KBM-7 (cell line): ENCODE results near the gene SLC35G3.
"Not testable (repeated sequence)": the region's sequence is repeated elsewhere in the genome, so short reads cannot be mapped to it uniquely, and the experiment has no call there.

Experiments used
- DNase-seq: peaks from one replicate; pipeline ENCODE4 v3.0.0-alpha.2; 2015
- in situ Hi-C: fragments of 300-500 bp; cut with MboI; formaldehyde crosslinking; loops from 2 replicates; pipeline ENCODE4 v1.14.3; 2020; ENCODE audit warnings: low sequenced_read_pairs, low pct_unique_long_range_greater_than_20kb, mixed read lengths

Gene SLC35G3

GRCh38 chr17:35171834-35172233 lies 22.4 kb downstream of the SLC35G3 start:
- no peak for DNase-seq
- in situ Hi-C loops, result loop anchor here (25.0 kb wide), 1 partner anchor 565 kb away; the partner anchor contains the start of gene RASL10B

- in situ Hi-C loops, result loop anchor here (25.0 kb wide), 1 partner anchor 566 kb away; the partner anchor contains the start of gene RASL10B
- DNase-seq, result peak; percentile 58
These were observed 23.0 kb downstream of the SLC35G3 start for GRCh38 chr17:35170968-35171771.

- DNase-seq, result no peak
- in situ Hi-C loops, result loop anchor here (25.0 kb wide), 1 partner anchor 567 kb away; the partner anchor contains the start of gene RASL10B
These were observed 24.3 kb downstream of the SLC35G3 start for GRCh38 chr17:35169835-35170363.

- no peak for DNase-seq
- in situ Hi-C loops, result loop anchor here (25.0 kb wide), 1 partner anchor 570 kb away; the partner anchor contains the start of gene RASL10B
These were observed 26.5 kb downstream of the SLC35G3 start for GRCh38 chr17:35167666-35168065.

GRCh38 chr17:35167046-35167445 lies 27.1 kb downstream of the SLC35G3 start:
- in situ Hi-C loops, result loop anchor here (25.0 kb wide), 1 partner anchor 570 kb away; the partner anchor contains the start of gene RASL10B
- DNase-seq, result no peak

GRCh38 chr17:35166526-35166925 lies 27.7 kb downstream of the SLC35G3 start:
- no peak for DNase-seq
- in situ Hi-C loops, result loop anchor here (25.0 kb wide), 1 partner anchor 571 kb away; the partner anchor contains the start of gene RASL10B

- in situ Hi-C loops, result loop anchor here (25.0 kb wide), 1 partner anchor 573 kb away; the partner anchor contains the start of gene RASL10B
- no peak for DNase-seq
These were observed 29.5 kb downstream of the SLC35G3 start for GRCh38 chr17:35164716-35165115.

- in situ Hi-C loops, result loop anchor here (25.0 kb wide), 1 partner anchor 573 kb away; the partner anchor contains the start of gene RASL10B
- DNase-seq, result no peak
These were observed 30.3 kb downstream of the SLC35G3 start for GRCh38 chr17:35163886-35164285.

GRCh38 chr17:35162755-35163154 lies 31.4 kb downstream of the SLC35G3 start:
- in situ Hi-C loops, result loop anchor here (25.0 kb wide), 1 partner anchor 575 kb away; the partner anchor contains the start of gene RASL10B
- no peak for DNase-seq

DNA sequence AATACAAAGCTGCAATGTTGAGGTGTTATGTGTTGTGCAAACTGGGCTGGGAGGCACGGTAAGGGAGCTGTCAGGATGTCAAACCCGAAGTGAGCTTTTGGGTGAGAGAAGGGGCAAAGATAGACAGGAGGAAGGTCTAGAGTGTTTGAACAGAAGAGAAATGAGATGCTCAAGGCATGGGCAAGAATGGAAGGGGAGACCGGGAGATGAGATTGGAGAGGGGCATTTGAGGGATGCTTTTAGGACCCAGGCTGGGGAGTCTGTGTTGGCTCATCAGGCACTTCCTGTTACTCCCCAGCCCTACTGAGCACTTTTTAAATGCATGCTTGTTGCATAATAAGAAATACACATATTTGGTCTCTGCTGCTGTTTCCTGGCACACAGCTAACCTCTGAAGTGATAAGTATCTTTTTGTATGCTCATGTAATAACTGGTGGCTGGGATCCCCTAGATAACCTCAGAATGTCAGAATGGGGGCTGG lies 32.9 kb downstream of the SLC35G3 start:
- in situ Hi-C loops, result loop anchor here (25.0 kb wide), 1 partner anchor 576 kb away; the partner anchor contains the start of gene RASL10B
- DNase-seq, result no peak

DNA sequence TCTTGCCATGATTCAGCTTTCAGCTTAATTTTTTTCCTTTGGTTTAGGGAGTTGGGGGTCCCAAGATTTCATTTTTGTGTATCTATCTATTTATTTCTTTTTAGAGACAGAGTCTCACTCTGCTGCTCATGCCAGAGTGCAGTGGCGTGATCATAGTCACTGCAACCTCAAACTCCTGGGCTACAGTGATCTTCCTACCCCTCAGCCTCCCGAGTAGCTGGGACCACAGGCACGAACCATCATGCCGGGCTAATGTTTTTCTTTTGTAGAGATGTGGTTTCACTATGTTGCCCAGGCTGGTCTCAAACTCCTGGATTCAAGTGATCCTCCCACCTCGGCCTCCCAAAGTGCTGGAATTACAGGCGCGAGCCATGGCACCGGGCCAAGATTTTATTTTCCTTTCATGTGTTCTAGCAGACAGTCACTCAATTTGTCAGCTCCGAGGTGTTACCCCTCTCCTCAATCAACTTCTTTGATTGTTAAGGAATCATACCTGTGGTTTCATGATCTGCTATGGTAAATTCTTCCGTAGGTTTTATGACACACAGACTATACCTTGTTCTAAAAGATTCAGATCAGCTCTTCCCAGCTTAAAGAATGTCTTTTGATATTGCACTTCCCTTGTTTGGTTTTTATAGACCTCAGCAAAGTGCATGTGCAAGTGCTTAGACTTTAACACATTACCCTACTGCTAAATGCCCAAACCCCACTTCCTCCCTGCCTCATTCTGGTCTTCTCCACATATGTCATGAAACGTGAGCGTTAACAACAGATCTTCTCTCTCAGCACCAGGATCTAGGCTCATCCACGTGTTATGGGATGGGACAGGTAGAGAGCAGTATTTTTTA lies 33.6 kb downstream of the SLC35G3 start:
- in situ Hi-C loops, result loop anchor here (25.0 kb wide), 1 partner anchor 577 kb away; the partner anchor contains the start of gene RASL10B
- DNase-seq, result no peak

- in situ Hi-C loops, result loop anchor here (25.0 kb wide), 1 partner anchor 577 kb away; the partner anchor contains the start of gene RASL10B
- DNase-seq, result peak; percentile 12
These were observed 34.3 kb downstream of the SLC35G3 start for GRCh38 chr17:35159940-35160339.

DNA sequence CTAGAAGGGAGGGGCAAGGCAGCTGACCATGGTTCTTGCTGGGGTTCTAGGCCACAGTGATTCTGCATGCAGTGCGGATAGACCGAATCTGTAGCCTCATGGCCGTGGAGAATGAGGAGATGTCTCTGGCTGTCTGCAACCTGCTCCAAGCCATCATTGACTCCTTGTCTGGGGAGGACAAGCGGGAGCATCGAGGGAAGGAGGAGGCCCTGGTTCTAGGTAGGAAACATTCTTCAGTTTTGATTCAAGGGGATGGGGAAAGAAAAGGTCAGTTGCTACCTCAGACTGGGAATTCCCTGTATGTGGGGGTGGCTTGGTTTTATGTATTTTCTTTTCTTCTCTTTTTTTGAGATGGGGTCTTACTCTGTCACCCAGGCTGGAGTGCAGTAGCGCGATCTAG lies 38.9 kb downstream of the SLC35G3 start:
- in situ Hi-C loops, result loop anchor here (25.0 kb wide), 1 partner anchor 582 kb away; the partner anchor contains the start of gene RASL10B

DNA sequence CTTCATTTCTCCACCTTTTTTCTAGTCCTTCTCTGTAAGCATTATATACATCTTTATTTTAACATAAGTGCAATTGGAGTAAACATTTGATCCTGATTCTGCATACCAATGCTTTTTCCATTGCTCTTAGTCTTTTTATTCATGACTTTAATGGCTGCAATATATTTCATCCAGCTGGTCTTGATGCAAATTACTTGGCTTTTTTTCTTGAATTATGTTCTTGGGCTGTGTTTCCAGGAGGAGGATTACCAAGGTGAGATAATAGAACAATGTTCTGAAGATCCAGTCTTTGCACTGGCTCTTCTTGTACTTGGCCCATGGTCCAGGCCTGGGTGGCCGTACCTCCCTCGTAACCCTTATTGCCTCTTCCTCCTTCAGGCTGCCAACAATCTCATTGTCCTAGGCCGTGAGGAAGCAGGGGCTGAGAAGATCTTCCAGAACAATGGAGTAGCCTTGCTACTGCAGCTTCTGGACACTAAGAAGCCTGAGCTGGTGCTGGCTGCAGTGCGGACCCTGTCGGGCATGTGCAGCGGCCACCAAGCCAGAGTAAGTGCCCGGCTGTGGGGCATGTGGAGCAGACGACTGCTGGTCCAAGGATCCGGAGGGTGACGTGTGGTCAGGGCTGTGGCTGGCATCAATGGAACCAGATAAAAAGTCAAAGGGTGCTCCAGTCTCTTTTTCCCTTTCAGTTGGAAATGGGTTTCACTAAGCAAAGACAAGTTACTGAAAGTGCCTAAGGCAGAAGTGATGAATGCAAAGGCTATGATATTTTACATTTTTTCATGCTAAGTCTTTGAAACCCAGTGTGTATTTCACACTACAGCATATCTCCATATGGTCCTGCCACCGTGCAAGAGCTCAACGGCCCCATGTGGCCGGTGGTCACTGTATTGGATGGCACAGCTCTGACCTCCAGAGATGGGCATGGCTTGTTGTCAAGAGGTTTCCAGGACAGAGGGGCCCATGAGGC lies 39.7 kb downstream of the SLC35G3 start:
- in situ Hi-C loops, result loop anchor here (25.0 kb wide), 1 partner anchor 583 kb away; the partner anchor contains the start of gene RASL10B
- DNase-seq, result no peak

More for the DNA sequence above, 38.9 kb downstream of the SLC35G3 start:
- DNase-seq, result no peak

DNA sequence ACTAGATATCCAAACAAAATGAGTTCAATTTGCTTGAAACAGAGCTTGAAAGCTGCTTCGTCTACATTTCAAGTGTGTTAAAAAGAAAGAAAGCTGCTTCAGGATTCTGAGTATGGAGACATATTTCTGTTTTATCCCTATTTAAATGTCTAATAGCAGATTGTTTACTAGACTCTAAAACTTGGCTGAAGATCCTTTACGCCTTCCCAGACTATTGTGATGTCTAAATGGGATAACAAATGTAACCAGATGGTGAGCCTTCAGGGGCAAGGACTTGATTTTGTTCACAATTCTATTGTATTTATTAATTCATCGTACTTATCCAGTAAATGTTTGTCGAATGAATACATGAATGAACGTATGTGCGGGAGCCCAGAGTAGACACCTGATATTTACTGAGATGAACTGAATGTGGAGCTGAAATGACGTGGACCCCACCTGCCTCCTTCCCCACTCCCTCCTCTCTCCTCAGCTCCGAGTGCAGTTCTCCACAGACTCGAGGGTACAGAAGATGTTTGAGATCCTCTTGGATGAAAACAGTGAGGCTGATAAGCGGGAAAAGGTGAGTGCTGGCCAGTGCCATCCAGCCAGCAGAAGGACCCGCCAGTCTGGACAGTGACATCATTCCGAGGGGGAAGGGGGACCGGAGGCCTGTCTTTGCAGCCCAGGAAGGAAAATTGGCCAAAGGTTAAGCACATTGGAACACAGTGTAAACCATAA lies 41.6 kb downstream of the SLC35G3 start:
- in situ Hi-C loops, result loop anchor here (25.0 kb wide), 1 partner anchor 585 kb away; the partner anchor contains the start of gene RASL10B
- DNase-seq, result no peak

GRCh38 chr17:35151080-35151479 lies 43.1 kb downstream of the SLC35G3 start:
- in situ Hi-C loops, result loop anchor here (25.0 kb wide), 1 partner anchor 586 kb away; the partner anchor contains the start of gene RASL10B

GRCh38 chr17:35149941-35150340 lies 44.3 kb downstream of the SLC35G3 start:
- no peak for DNase-seq
- in situ Hi-C loops, result loop anchor here (25.0 kb wide), 1 partner anchor 587 kb away; the partner anchor contains the start of gene RASL10B

More at GRCh38 chr17:35151080-35151479, 43.1 kb downstream of the SLC35G3 start:
- not testable (repeated sequence) for DNase-seq
